GM18511 (cell line): ENCODE data around the gene CASP8.
"Not testable (repeated sequence)": the region's sequence is repeated elsewhere in the genome, so short reads cannot be mapped to it uniquely, and the experiment has no call there.

Source experiments
- ATAC-seq: cut with Tn5 transposase; IDR thresholded peaks from one replicate; pipeline ENCODE4 v1.9.1; 2021; ENCODE audit warnings: mild to moderate bottlenecking, moderate library complexity; ENCODE audit not compliant: unreplicated experiment

Gene CASP8

GRCh38 chr2:201267278-201268030 lies 7.1 kb downstream of the CASP8 start:
- ATAC-seq = no peak

GRCh38 chr2:201269764-201270163 lies 9.4 kb downstream of the CASP8 start:
- ATAC-seq = no peak

- ATAC-seq = no peak
Observed at GRCh38 chr2:201270293-201271001, 10.1 kb downstream of the CASP8 start.

GRCh38 chr2:201271917-201272316 lies 11.6 kb downstream of the CASP8 start:
- no peak for ATAC-seq

GRCh38 chr2:201273330-201273983 lies 13.1 kb downstream of the CASP8 start:
- no peak for ATAC-seq

- ATAC-seq = no peak
Observed at GRCh38 chr2:201275069-201275468, 14.7 kb downstream of the CASP8 start.

- ATAC-seq = no peak
Observed at GRCh38 chr2:201275990-201276389, 15.7 kb downstream of the CASP8 start.

GRCh38 chr2:201276511-201276910 lies 16.2 kb downstream of the CASP8 start:
- no peak for ATAC-seq

GRCh38 chr2:201279079-201279478 lies 18.7 kb downstream of the CASP8 start:
- no peak for ATAC-seq

GRCh38 chr2:201280191-201281040 lies 20.1 kb downstream of the CASP8 start:
- no peak for ATAC-seq

- no peak for ATAC-seq
Observed at GRCh38 chr2:201285499-201285898, 25.2 kb downstream of the CASP8 start.

GRCh38 chr2:201290457-201291148 lies 30.3 kb downstream of the CASP8 start:
- ATAC-seq = not testable (repeated sequence)

GRCh38 chr2:201298462-201299052 lies 38.2 kb downstream of the CASP8 start:
- no peak for ATAC-seq

GRCh38 chr2:201299929-201300328 lies 39.6 kb downstream of the CASP8 start:
- ATAC-seq = not testable (repeated sequence)

- no peak for ATAC-seq
Observed at GRCh38 chr2:201307876-201308275, 47.5 kb downstream of the CASP8 start.

GRCh38 chr2:201308914-201309313 lies 48.6 kb downstream of the CASP8 start:
- ATAC-seq = no peak

- ATAC-seq = no peak
Observed at GRCh38 chr2:201313362-201313761, 53.0 kb downstream of the CASP8 start.

GRCh38 chr2:201319511-201319910 lies 59.2 kb downstream of the CASP8 start:
- ATAC-seq = no peak

GRCh38 chr2:201320257-201320656 lies 59.9 kb downstream of the CASP8 start:
- ATAC-seq = no peak

GRCh38 chr2:201320701-201321100 lies 60.4 kb downstream of the CASP8 start:
- no peak for ATAC-seq
